H1 (cell line): ENCODE measurements around the gene ACSF3.

Experiments used
- CTCF ChIP-seq, 3 experiments: IDR thresholded peaks; 1 replicate in 2 of 3; 2 replicates in 1 of 3; pipeline versions ENCODE4 v1.5.1 to v1.6.1; 2011; ENCODE audit warnings: low read length in 3 of 3, mild to moderate bottlenecking in 3 of 3, inconsistent platforms in 2 of 3, low read depth in 1 of 3, moderate library complexity in 1 of 3; ENCODE audit not compliant: insufficient read depth in 1 of 3; ENCODE audit errors: control extremely low read depth in 1 of 3
- MAX ChIP-seq: IDR thresholded peaks from 2 replicates; pipeline ENCODE4 v1.6.1; 2012; ENCODE audit warnings: inconsistent platforms
- ZNF274 ChIP-seq: IDR thresholded peaks from 2 replicates; pipeline ENCODE4 v1.7.0; 2012; ENCODE audit warnings: low read length, borderline replicate concordance; ENCODE audit errors: extremely low read depth
- TF ChIP-seq, protein P1 (sequence below): IDR thresholded peaks from 2 replicates; pipeline ENCODE4 v1.6.1; 2012; ENCODE audit warnings: low read length, inconsistent platforms

DNA sequence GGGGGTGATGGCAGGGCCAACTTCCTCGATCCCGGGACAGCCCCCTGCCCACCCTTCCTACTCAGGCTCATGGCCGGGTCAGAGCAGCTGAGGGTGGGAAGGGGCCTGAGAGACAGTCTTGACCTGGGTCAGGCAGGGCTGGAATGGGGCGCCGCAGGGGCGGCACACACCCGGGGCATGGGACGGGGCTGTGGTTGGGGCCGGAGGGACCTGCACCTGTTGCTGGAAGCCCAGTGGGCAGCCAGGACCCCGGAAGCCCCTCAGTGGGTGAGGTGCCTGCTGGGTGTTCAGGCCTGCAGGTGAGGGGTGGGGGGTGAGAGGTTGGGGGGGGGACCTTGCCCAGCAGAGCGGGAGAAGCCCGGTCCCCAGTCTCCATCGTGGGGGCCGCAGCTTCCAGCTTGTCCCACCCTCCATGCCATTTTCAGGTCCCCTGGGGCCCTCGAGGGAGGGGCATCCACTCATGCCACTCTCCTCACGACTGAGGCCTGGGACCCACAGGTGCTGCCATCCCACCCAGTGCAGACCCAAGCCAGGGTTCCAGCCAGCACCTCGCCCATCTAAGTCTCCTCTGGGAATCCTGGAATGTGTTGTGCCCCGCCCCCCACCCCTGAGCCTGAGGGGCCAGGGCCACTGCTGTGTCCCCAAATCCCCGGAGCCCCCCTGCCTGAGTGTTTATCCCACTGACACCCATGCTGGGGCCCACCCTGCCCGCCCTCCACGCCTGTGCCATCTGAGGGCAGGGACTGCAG is 43.4 kb upstream of the ACSF3 start:
- TF ChIP-seq ZNF274 (no peak), CTCF (IDR thresholded peaks at IDR 0.05; ENCODE audit: control extremely low read depth in 1 of 3, insufficient read depth in 1 of 3, low read depth in 1 of 3, low read length in 3 of 3) (no peak), MAX (no peak)
- TF ChIP-seq, protein P1, sequence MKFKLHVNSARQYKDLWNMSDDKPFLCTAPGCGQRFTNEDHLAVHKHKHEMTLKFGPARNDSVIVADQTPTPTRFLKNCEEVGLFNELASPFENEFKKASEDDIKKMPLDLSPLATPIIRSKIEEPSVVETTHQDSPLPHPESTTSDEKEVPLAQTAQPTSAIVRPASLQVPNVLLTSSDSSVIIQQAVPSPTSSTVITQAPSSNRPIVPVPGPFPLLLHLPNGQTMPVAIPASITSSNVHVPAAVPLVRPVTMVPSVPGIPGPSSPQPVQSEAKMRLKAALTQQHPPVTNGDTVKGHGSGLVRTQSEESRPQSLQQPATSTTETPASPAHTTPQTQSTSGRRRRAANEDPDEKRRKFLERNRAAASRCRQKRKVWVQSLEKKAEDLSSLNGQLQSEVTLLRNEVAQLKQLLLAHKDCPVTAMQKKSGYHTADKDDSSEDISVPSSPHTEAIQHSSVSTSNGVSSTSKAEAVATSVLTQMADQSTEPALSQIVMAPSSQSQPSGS: no peak
